Measurements from ENCODE around the gene CD46. TPM values are rescaled to one million over a fixed set of nuclear protein-coding genes. Genes with fewer than 3 reads are reported as not detected.

The CD46 gene
- total and polyA plus RNA-seq, 11 donors, result 40.6 to 133 (median 93.9) TPM

GRCh38 chr1:207813946-207814345, 62.1 kb downstream of the CD46 start:
- TF ChIP-seq POLR2A (IDR thresholded peaks at IDR 0.05) (no peak), CTCF (IDR thresholded peaks at IDR 0.05) (no peak)
- Histone ChIP-seq H3K27ac (peak overlapping the region; percentile 56 to 98 (median 81)), H3K27me3 (no peaks in the 10 kb centered on the region), H3K36me3 (peaks cover 0 to 96% (median 90%) of the 10 kb centered on the region in 9 donors), H3K4me3 (peak overlapping the region in 6 of 12 donors; percentile 8 to 35 (median 16)), H3K9me3 (no peaks in the 10 kb centered on the region), H3K4me1 (peaks cover 28 to 98% (median 94%) of the 10 kb centered on the region in 12 donors)
- intact Hi-C loops (cut with DNase I), result loop anchor here in 1 of 10 donors (10.0 kb wide), 1 partner anchor 171 kb away; no protein-coding TSS in a partner anchor
- peak in 1 of 5 donors; percentile 43 for DNase-seq
- WGBS, 4 donors, result 40 to 65% (median 51%) methylated on average over 3 of the region's 3 CpGs
- peak in 1 of 4 donors; percentile 2 for ATAC-seq

- H3K9me3 ChIP-seq, result no peaks in the 10 kb centered on the region
- TF ChIP-seq POLR2A (IDR thresholded peaks at IDR 0.05), result no peak
- TF ChIP-seq CTCF (IDR thresholded peaks at IDR 0.05), result no peak
- intact Hi-C loops (cut with DNase I), result loop anchor here in 1 of 10 donors (10.0 kb wide), 1 partner anchor 170 kb away; no protein-coding TSS in a partner anchor
Measured at GRCh38 chr1:207814469-207814868, 62.6 kb downstream of the CD46 start.

GRCh38 chr1:207815466-207815865, 63.6 kb downstream of the CD46 start:
- H3K4me1 ChIP-seq, result peaks cover 32 to 98% (median 95%) of the 10 kb centered on the region in 12 donors
- no peaks in the 10 kb centered on the region for H3K9me3 ChIP-seq
- TF ChIP-seq POLR2A (IDR thresholded peaks at IDR 0.05), result no peak
- TF ChIP-seq CTCF (IDR thresholded peaks at IDR 0.05), result no peak
- intact Hi-C loops (cut with DNase I), result loop anchor here in 1 of 10 donors (10.0 kb wide), 1 partner anchor 169 kb away; no protein-coding TSS in a partner anchor
- DNase-seq, result peak in 1 of 5 donors; percentile 21
- H3K4me3 ChIP-seq, result peak overlapping the region in 7 of 12 donors; percentile 1 to 35 (median 11)
- H3K27me3 ChIP-seq, result no peaks in the 10 kb centered on the region
- ATAC-seq, result peak in 1 of 4 donors; percentile 1
- WGBS, 4 donors, result 47 to 67% (median 57%) methylated on average over 8 of the region's 8 CpGs
- peaks cover 0 to 96% (median 84%) of the 10 kb centered on the region in 9 donors for H3K36me3 ChIP-seq
- peak overlapping the region in 11 of 12 donors; percentile 56 to 98 (median 81) for H3K27ac ChIP-seq

More at GRCh38 chr1:207814469-207814868, 62.6 kb downstream of the CD46 start:
- no peaks in the 10 kb centered on the region for H3K27me3 ChIP-seq
- peak in 1 of 5 donors; percentile 34 for DNase-seq
- peak in 1 of 4 donors; percentile 2 for ATAC-seq
- H3K4me3 ChIP-seq, result peak overlapping the region in 7 of 12 donors; percentile 5 to 35 (median 10)
- H3K27ac ChIP-seq, result peak overlapping the region; percentile 38 to 98 (median 81)
- WGBS, 4 donors, result 44 to 48% (median 46%) methylated on average over 4 of the region's 4 CpGs
- H3K4me1 ChIP-seq, result peaks cover 31 to 98% (median 94%) of the 10 kb centered on the region in 12 donors
- H3K36me3 ChIP-seq, result peaks cover 0 to 96% (median 90%) of the 10 kb centered on the region in 9 donors

- intact Hi-C loops (cut with DNase I), result loop anchor here in 1 of 10 donors (10.0 kb wide), 1 partner anchor 169 kb away; no protein-coding TSS in a partner anchor
- Histone ChIP-seq H3K9me3 (no peaks in the 10 kb centered on the region), H3K4me1 (peaks cover 27 to 98% (median 93%) of the 10 kb centered on the region in 12 donors), H3K36me3 (peaks cover 0 to 95% (median 79%) of the 10 kb centered on the region in 9 donors), H3K27ac (peak overlapping the region; percentile 56 to 98 (median 81)), H3K27me3 (no peaks in the 10 kb centered on the region), H3K4me3 (peak overlapping the region in 7 of 12 donors; percentile 1 to 35 (median 11))
- ATAC-seq (no peak), DNase-seq (no peak)
- no peak for TF ChIP-seq POLR2A (IDR thresholded peaks at IDR 0.05)
- no peak for TF ChIP-seq CTCF (IDR thresholded peaks at IDR 0.05)
- WGBS, 4 donors, result 80 to 95% (median 92%) methylated on average over 2 of the region's 2 CpGs
Measured at GRCh38 chr1:207815913-207816291, 64.0 kb downstream of the CD46 start.

Measured in heart left ventricle (tissue), 16 donors.